ENCODE measurements around the gene PEX5L. TPM values are rescaled to one million over a fixed set of nuclear protein-coding genes. Genes with fewer than 3 reads are reported as not detected.

Gene PEX5L
- polyA plus RNA-seq, 1 of the 3 experiments (the other 2 are of a cell fraction): not detected

- no peaks in the 10 kb centered on the region for H3K4me1 ChIP-seq (ENCODE audit: control insufficient read depth in 1 of 2, insufficient read depth in 2 of 2, low read depth in 1 of 2, low read length in 1 of 2)
- no peak overlapping the region for H3K4me3 ChIP-seq (ENCODE audit: low read depth in 2 of 2, low read length in 1 of 2)
- H3K9ac ChIP-seq: no peak overlapping the region
- H3K9me2 ChIP-seq: no peaks in the 10 kb centered on the region
- no peak overlapping the region for H3K27ac ChIP-seq (ENCODE audit: low read depth in 2 of 2, low read length in 1 of 2)
- no peaks in the 10 kb centered on the region for H3F3A ChIP-seq (replicated peaks; ENCODE audit: insufficient read depth)
- no peaks in the 10 kb centered on the region for H3K27me3 ChIP-seq (ENCODE audit: insufficient read depth)
- H3K79me2 ChIP-seq (ENCODE audit: insufficient read depth): no peaks in the 10 kb centered on the region
- H3K9me3 ChIP-seq: no peaks in the 10 kb centered on the region
- H4K20me1 ChIP-seq (ENCODE audit: insufficient read depth): no peaks in the 10 kb centered on the region
- POLR2A ChIA-PET: no interaction called here
- no peak for TF ChIP-seq FOXM1 (IDR thresholded peaks at IDR 0.05; ENCODE audit: low read depth)
- TF ChIP-seq FOSL2 (IDR thresholded peaks at IDR 0.05; ENCODE audit: borderline replicate concordance, low read depth): no peak
- no peak for TF ChIP-seq EP300 (IDR thresholded peaks at IDR 0.05; ENCODE audit: borderline replicate concordance in 1 of 2, low read depth in 1 of 2, low read length in 1 of 2)
- no peak for TF ChIP-seq EZH2phosphoT487 (IDR thresholded peaks at IDR 0.05; ENCODE audit: borderline replicate concordance, low read depth)
- no peak for TF ChIP-seq MAX (IDR thresholded peaks at IDR 0.05; ENCODE audit: low read depth)
- no peak for TF ChIP-seq CHD2 (IDR thresholded peaks at IDR 0.05; ENCODE audit: low read length, partially characterized antibody)
- no peak for TF ChIP-seq USF2 (IDR thresholded peaks at IDR 0.05; ENCODE audit: borderline replicate concordance, low read depth, low read length)
- no peak for TF ChIP-seq RFX5 (IDR thresholded peaks at IDR 0.05; ENCODE audit: low read length)
- no peak for TF ChIP-seq SMC3 (IDR thresholded peaks at IDR 0.05; ENCODE audit: low read depth, low read length)
- TF ChIP-seq IRF3 (IDR thresholded peaks at IDR 0.05; ENCODE audit: low read depth, low read length): no peak
- TF ChIP-seq ELF1 (IDR thresholded peaks at IDR 0.05): no peak
- H3K4me2 ChIP-seq: no peak overlapping the region
- WGBS (ENCODE audit: low lambda C conversion rate): 45% methylated on average over 1 of the region's 1 CpG
- no peaks in the 10 kb centered on the region for H3K36me3 ChIP-seq (replicated peaks in 1 of 2; ENCODE audit: control insufficient read depth in 1 of 2, insufficient read depth in 2 of 2, low read length in 1 of 2)
- H2AFZ ChIP-seq (ENCODE audit: low read depth): no peak overlapping the region
- DNase-seq: no peak
- CTCF ChIA-PET: no interaction called here
Measured at GRCh38 chr3:180048103-180048502, 11.4 kb upstream of the PEX5L start.

- no peaks in the 10 kb centered on the region for H3K79me2 ChIP-seq (ENCODE audit: insufficient read depth)
- WGBS (ENCODE audit: low lambda C conversion rate): 15% methylated on average over 4 of the region's 4 CpGs
- ChIA-PET POLR2A (no interaction called here), CTCF (interaction anchor here (1.3 kb wide), 1 partner anchor 229 kb away, joined by 4 read pairs; no protein-coding TSS in a partner anchor)
- no peaks in the 10 kb centered on the region for H3F3A ChIP-seq (replicated peaks; ENCODE audit: insufficient read depth)
- no peak overlapping the region for H2AFZ ChIP-seq (ENCODE audit: low read depth)
- DNase-seq: no peak
- H3K4me3 ChIP-seq (ENCODE audit: low read depth in 2 of 2, low read length in 1 of 2): no peak overlapping the region
- no peak overlapping the region for H3K4me2 ChIP-seq
- H3K9me3 ChIP-seq: no peaks in the 10 kb centered on the region
- H3K9ac ChIP-seq: no peak overlapping the region
- no peaks in the 10 kb centered on the region for H3K36me3 ChIP-seq (replicated peaks in 1 of 2; ENCODE audit: control insufficient read depth in 1 of 2, insufficient read depth in 2 of 2, low read length in 1 of 2)
- TF ChIP-seq RFX5 (IDR thresholded peaks at IDR 0.05; ENCODE audit: low read length): no peak
- TF ChIP-seq TEAD4 (IDR thresholded peaks at IDR 0.05; ENCODE audit: borderline replicate concordance, insufficient read depth): no peak
- no peak for TF ChIP-seq SIN3A (IDR thresholded peaks at IDR 0.05; ENCODE audit: borderline replicate concordance, low read depth, low read length)
- TF ChIP-seq MXI1 (IDR thresholded peaks at IDR 0.05; ENCODE audit: low read depth, low read length): no peak
- TF ChIP-seq RAD21 (IDR thresholded peaks at IDR 0.05; ENCODE audit: low read length): no peak
- no peak for TF ChIP-seq CHD2 (IDR thresholded peaks at IDR 0.05; ENCODE audit: low read length, partially characterized antibody)
- TF ChIP-seq CTCF (IDR thresholded peaks at IDR 0.05): no peak
- no peak for TF ChIP-seq MEF2A (IDR thresholded peaks at IDR 0.05; ENCODE audit: borderline replicate concordance, low read depth)
- TF ChIP-seq USF1 (IDR thresholded peaks at IDR 0.05; ENCODE audit: borderline replicate concordance, low read depth): no peak
- H3K4me1 ChIP-seq (ENCODE audit: control insufficient read depth in 1 of 2, insufficient read depth in 2 of 2, low read depth in 1 of 2, low read length in 1 of 2): peaks cover 0 to 9% of the 10 kb centered on the region in 2 experiments; a peak in 1 of 4 replicates
- H3K27ac ChIP-seq (ENCODE audit: low read depth in 2 of 2, low read length in 1 of 2): no peak overlapping the region
- H4K20me1 ChIP-seq (ENCODE audit: insufficient read depth): no peaks in the 10 kb centered on the region
- peaks cover 5% of the 10 kb centered on the region; the same call in 1 of the 2 replicates for H3K27me3 ChIP-seq (ENCODE audit: insufficient read depth)
- H3K9me2 ChIP-seq: no peaks in the 10 kb centered on the region
Measured at GRCh38 chr3:180040966-180041365, 4.2 kb upstream of the PEX5L start.

All from SK-N-SH (cell line).